ENCODE data around the gene FLNB.

The FLNB gene

GRCh38 chr3:58001086-58001467 lies 7.1 kb upstream of the FLNB start:
- H3K36me3 ChIP-seq (ENCODE audit: insufficient read depth, low read depth, low read length): no peaks in the 10 kb centered on the region
- H3K4me3 ChIP-seq (ENCODE audit: low read length): no peak overlapping the region
- no peak overlapping the region for H3K9ac ChIP-seq (ENCODE audit: low read depth, low read length)
- H3K4me1 ChIP-seq (ENCODE audit: insufficient read depth, low read length): no peaks in the 10 kb centered on the region
- H3K27me3 ChIP-seq (ENCODE audit: insufficient read depth, low read length): no peaks in the 10 kb centered on the region
- H3K27ac ChIP-seq (ENCODE audit: low read length): no peak overlapping the region
- H3K9me3 ChIP-seq (ENCODE audit: insufficient read depth, low read depth, low read length): no peaks in the 10 kb centered on the region

- no peaks in the 10 kb centered on the region for H3K4me1 ChIP-seq (ENCODE audit: insufficient read depth, low read length)
- H3K27ac ChIP-seq (ENCODE audit: low read length): no peak overlapping the region
- no peak overlapping the region for H3K9ac ChIP-seq (ENCODE audit: low read depth, low read length)
- H3K4me3 ChIP-seq (ENCODE audit: low read length): no peak overlapping the region
- no peaks in the 10 kb centered on the region for H3K27me3 ChIP-seq (ENCODE audit: insufficient read depth, low read length)
- no peaks in the 10 kb centered on the region for H3K36me3 ChIP-seq (ENCODE audit: insufficient read depth, low read depth, low read length)
- H3K9me3 ChIP-seq (ENCODE audit: insufficient read depth, low read depth, low read length): no peaks in the 10 kb centered on the region
Measured at GRCh38 chr3:58001979-58002378, 6.2 kb upstream of the FLNB start.

GRCh38 chr3:58003093-58003492 lies 5.1 kb upstream of the FLNB start:
- no peaks in the 10 kb centered on the region for H3K27me3 ChIP-seq (ENCODE audit: insufficient read depth, low read length)
- H3K4me3 ChIP-seq (ENCODE audit: low read length): no peak overlapping the region
- no peak overlapping the region for H3K9ac ChIP-seq (ENCODE audit: low read depth, low read length)
- no peaks in the 10 kb centered on the region for H3K9me3 ChIP-seq (ENCODE audit: insufficient read depth, low read depth, low read length)
- H3K4me1 ChIP-seq (ENCODE audit: insufficient read depth, low read length): no peaks in the 10 kb centered on the region
- H3K27ac ChIP-seq (ENCODE audit: low read length): no peak overlapping the region
- H3K36me3 ChIP-seq (ENCODE audit: insufficient read depth, low read depth, low read length): no peaks in the 10 kb centered on the region

- no peak overlapping the region for H3K4me3 ChIP-seq (ENCODE audit: low read length)
- no peak overlapping the region for H3K9ac ChIP-seq (ENCODE audit: low read depth, low read length)
- no peaks in the 10 kb centered on the region for H3K36me3 ChIP-seq (ENCODE audit: insufficient read depth, low read depth, low read length)
- no peaks in the 10 kb centered on the region for H3K27me3 ChIP-seq (ENCODE audit: insufficient read depth, low read length)
- no peaks in the 10 kb centered on the region for H3K9me3 ChIP-seq (ENCODE audit: insufficient read depth, low read depth, low read length)
- peaks cover 2% of the 10 kb centered on the region; the same call in 1 of the 2 replicates for H3K4me1 ChIP-seq (ENCODE audit: insufficient read depth, low read length)
- H3K27ac ChIP-seq (ENCODE audit: low read length): no peak overlapping the region
Measured at GRCh38 chr3:58004973-58005372, 3.2 kb upstream of the FLNB start.

GRCh38 chr3:58005669-58006068 lies 2.6 kb upstream of the FLNB start:
- Histone ChIP-seq H3K9me3 (ENCODE audit: insufficient read depth, low read depth, low read length) (no peaks in the 10 kb centered on the region), H3K9ac (ENCODE audit: low read depth, low read length) (no peak overlapping the region), H3K27me3 (ENCODE audit: insufficient read depth, low read length) (no peaks in the 10 kb centered on the region), H3K4me3 (ENCODE audit: low read length) (no peak overlapping the region), H3K27ac (ENCODE audit: low read length) (no peak overlapping the region), H3K36me3 (ENCODE audit: insufficient read depth, low read depth, low read length) (no peaks in the 10 kb centered on the region), H3K4me1 (ENCODE audit: insufficient read depth, low read length) (peaks cover 8% of the 10 kb centered on the region; the same call in 1 of the 2 replicates)

GRCh38 chr3:58006661-58007060 lies 1.6 kb upstream of the FLNB start:
- Histone ChIP-seq H3K9ac (ENCODE audit: low read depth, low read length) (no peak overlapping the region), H3K4me1 (ENCODE audit: insufficient read depth, low read length) (peaks cover 11% of the 10 kb centered on the region; the same call in 1 of the 2 replicates), H3K36me3 (ENCODE audit: insufficient read depth, low read depth, low read length) (no peaks in the 10 kb centered on the region), H3K27me3 (ENCODE audit: insufficient read depth, low read length) (no peaks in the 10 kb centered on the region), H3K9me3 (ENCODE audit: insufficient read depth, low read depth, low read length) (no peaks in the 10 kb centered on the region), H3K27ac (ENCODE audit: low read length) (no peak overlapping the region), H3K4me3 (ENCODE audit: low read length) (no peak overlapping the region)

GRCh38 chr3:58009026-58009748 lies 965 bp downstream of the FLNB start:
- peak overlapping the region; percentile 93 for H3K4me3 ChIP-seq (ENCODE audit: low read length)
- H3K27ac ChIP-seq (ENCODE audit: low read length): no peak overlapping the region
- H3K9ac ChIP-seq (ENCODE audit: low read depth, low read length): peak overlapping the region; percentile 88; the same call in 1 of the 2 replicates
- no peaks in the 10 kb centered on the region for H3K36me3 ChIP-seq (ENCODE audit: insufficient read depth, low read depth, low read length)
- peaks cover 11% of the 10 kb centered on the region for H3K4me1 ChIP-seq (ENCODE audit: insufficient read depth, low read length)
- no peaks in the 10 kb centered on the region for H3K9me3 ChIP-seq (ENCODE audit: insufficient read depth, low read depth, low read length)
- H3K27me3 ChIP-seq (ENCODE audit: insufficient read depth, low read length): no peaks in the 10 kb centered on the region

- H3K9ac ChIP-seq (ENCODE audit: low read depth, low read length): peak overlapping the region; percentile 88; the same call in 1 of the 2 replicates
- no peaks in the 10 kb centered on the region for H3K27me3 ChIP-seq (ENCODE audit: insufficient read depth, low read length)
- no peaks in the 10 kb centered on the region for H3K36me3 ChIP-seq (ENCODE audit: insufficient read depth, low read depth, low read length)
- no peaks in the 10 kb centered on the region for H3K9me3 ChIP-seq (ENCODE audit: insufficient read depth, low read depth, low read length)
- no peak overlapping the region for H3K27ac ChIP-seq (ENCODE audit: low read length)
- H3K4me1 ChIP-seq (ENCODE audit: insufficient read depth, low read length): peaks cover 11% of the 10 kb centered on the region
- peak overlapping the region; percentile 93 for H3K4me3 ChIP-seq (ENCODE audit: low read length)
Measured at GRCh38 chr3:58009749-58010535, 1.7 kb downstream of the FLNB start.

GRCh38 chr3:58010562-58010961 lies 2.3 kb downstream of the FLNB start:
- Histone ChIP-seq H3K9ac (ENCODE audit: low read depth, low read length) (0 out of 2 replicates have a peak overlapping the region, but pooled peaks have one; percentile 22), H3K27ac (ENCODE audit: low read length) (no peak overlapping the region), H3K27me3 (ENCODE audit: insufficient read depth, low read length) (no peaks in the 10 kb centered on the region), H3K4me3 (ENCODE audit: low read length) (peak overlapping the region; percentile 93; the same call in 1 of the 2 replicates), H3K36me3 (ENCODE audit: insufficient read depth, low read depth, low read length) (no peaks in the 10 kb centered on the region), H3K4me1 (ENCODE audit: insufficient read depth, low read length) (peaks cover 11% of the 10 kb centered on the region), H3K9me3 (ENCODE audit: insufficient read depth, low read depth, low read length) (no peaks in the 10 kb centered on the region)

GRCh38 chr3:58011580-58011979 lies 3.4 kb downstream of the FLNB start:
- Histone ChIP-seq H3K36me3 (ENCODE audit: insufficient read depth, low read depth, low read length) (no peaks in the 10 kb centered on the region), H3K27ac (ENCODE audit: low read length) (no peak overlapping the region), H3K4me1 (ENCODE audit: insufficient read depth, low read length) (peaks cover 11% of the 10 kb centered on the region), H3K9ac (ENCODE audit: low read depth, low read length) (no peak overlapping the region), H3K9me3 (ENCODE audit: insufficient read depth, low read depth, low read length) (no peaks in the 10 kb centered on the region), H3K27me3 (ENCODE audit: insufficient read depth, low read length) (no peaks in the 10 kb centered on the region), H3K4me3 (ENCODE audit: low read length) (no peak overlapping the region)

GRCh38 chr3:58012302-58012701 lies 4.1 kb downstream of the FLNB start:
- Histone ChIP-seq H3K4me1 (ENCODE audit: insufficient read depth, low read length) (peaks cover 14% of the 10 kb centered on the region), H3K9me3 (ENCODE audit: insufficient read depth, low read depth, low read length) (no peaks in the 10 kb centered on the region), H3K36me3 (ENCODE audit: insufficient read depth, low read depth, low read length) (no peaks in the 10 kb centered on the region), H3K9ac (ENCODE audit: low read depth, low read length) (no peak overlapping the region), H3K4me3 (ENCODE audit: low read length) (no peak overlapping the region), H3K27me3 (ENCODE audit: insufficient read depth, low read length) (no peaks in the 10 kb centered on the region), H3K27ac (ENCODE audit: low read length) (no peak overlapping the region)

GRCh38 chr3:58013099-58013498 lies 4.9 kb downstream of the FLNB start:
- H3K9me3 ChIP-seq (ENCODE audit: insufficient read depth, low read depth, low read length): no peaks in the 10 kb centered on the region
- H3K9ac ChIP-seq (ENCODE audit: low read depth, low read length): no peak overlapping the region

More at GRCh38 chr3:58013099-58013498, 4.9 kb downstream of the FLNB start:
- Histone ChIP-seq H3K4me1 (ENCODE audit: insufficient read depth, low read length) (peaks cover 18% of the 10 kb centered on the region), H3K36me3 (ENCODE audit: insufficient read depth, low read depth, low read length) (no peaks in the 10 kb centered on the region), H3K4me3 (ENCODE audit: low read length) (no peak overlapping the region), H3K27me3 (ENCODE audit: insufficient read depth, low read length) (no peaks in the 10 kb centered on the region), H3K27ac (ENCODE audit: low read length) (no peak overlapping the region)
